ENCODE results near the gene AJM1. TPM values are rescaled to one million over a fixed set of nuclear protein-coding genes. Genes with fewer than 3 reads are reported as not detected.

AJM1 gene
- polyA plus RNA-seq, 3 donors, result 0.10 to 2.0 (median 0.18) TPM

- H3K9ac ChIP-seq (ENCODE audit: insufficient read depth, low read length, poor library complexity, severe bottlenecking), result no peak overlapping the region
- Mint-ChIP-seq H3K27ac (peak overlapping the region in 1 of 7 donors; percentile 65), H3K4me3 (no peak overlapping the region), H3K4me1 (peaks cover 11% of the 10 kb centered on the region), H3K9me3 (no peaks in the 10 kb centered on the region), H3K36me3 (peaks cover 29 to 38% of the 10 kb centered on the region in 2 donors), H3K27me3 (ENCODE audit: low read depth in 3 of 3) (no peaks in the 10 kb centered on the region)
- H2AFZ ChIP-seq (ENCODE audit: insufficient read depth, low read depth, low read length, poor library complexity, severe bottlenecking), result no peak overlapping the region
- no peaks in the 10 kb centered on the region for H3K9me3 ChIP-seq (replicated peaks in 1 of 2; ENCODE audit: control insufficient read depth in 1 of 2, insufficient read depth in 1 of 2, low read length in 2 of 2)
- H3K27me3 ChIP-seq (ENCODE audit: control insufficient read depth in 2 of 2, insufficient read depth in 2 of 2, low read length in 2 of 2), result no peaks in the 10 kb centered on the region
- no peak overlapping the region for H3K27ac ChIP-seq (ENCODE audit: low read depth in 1 of 2, low read length in 2 of 2)
- TF ChIP-seq CTCF (IDR thresholded peaks at IDR 0.05), result no peak
- H3K4me2 ChIP-seq (replicated peaks; ENCODE audit: extremely low read depth, low read length, poor library complexity, severe bottlenecking), result no peak overlapping the region
- peaks cover 40% of the 10 kb centered on the region for H4K20me1 ChIP-seq (ENCODE audit: insufficient read depth, low read length)
- 98% methylated on average over 6 of the region's 9 CpGs for WGBS (ENCODE audit: insufficient coverage)
- peaks cover 7 to 8% of the 10 kb centered on the region in 2 donors for H3K4me1 ChIP-seq (ENCODE audit: control insufficient read depth in 1 of 2, insufficient read depth in 2 of 2, low read length in 2 of 2)
- H3K79me2 ChIP-seq (ENCODE audit: insufficient read depth, low read length), result peaks cover 19% of the 10 kb centered on the region
- H3K36me3 ChIP-seq (replicated peaks in 1 of 2; ENCODE audit: control insufficient read depth in 1 of 2, insufficient read depth in 2 of 2, low read length in 2 of 2), result peaks cover 33 to 39% of the 10 kb centered on the region in 2 donors
- DNase-seq, result no peak
- H3K4me3 ChIP-seq (replicated peaks in 1 of 3; ENCODE audit: low read depth in 2 of 3, low read length in 3 of 3), result no peak overlapping the region
- intact Hi-C loops (cut with micrococcal nuclease), result no loop called here
Measured at GRCh38 chr9:136860529-136860928, 18.3 kb downstream of the AJM1 start.

GRCh38 chr9:136860933-136861873 is 18.9 kb downstream of the AJM1 start:
- H2AFZ ChIP-seq (ENCODE audit: insufficient read depth, low read depth, low read length, poor library complexity, severe bottlenecking), result no peak overlapping the region
- no peak overlapping the region for H3K27ac ChIP-seq (ENCODE audit: low read depth in 1 of 2, low read length in 2 of 2)
- H3K9me3 Mint-ChIP-seq, result no peaks in the 10 kb centered on the region
- H3K4me3 Mint-ChIP-seq, result no peak overlapping the region
- no peak overlapping the region for H3K4me3 ChIP-seq (replicated peaks in 1 of 3; ENCODE audit: low read depth in 2 of 3, low read length in 3 of 3)
- peaks cover 40% of the 10 kb centered on the region for H4K20me1 ChIP-seq (ENCODE audit: insufficient read depth, low read length)
- no peak overlapping the region for H3K4me2 ChIP-seq (replicated peaks; ENCODE audit: extremely low read depth, low read length, poor library complexity, severe bottlenecking)
- H3K4me1 Mint-ChIP-seq, result peaks cover 11% of the 10 kb centered on the region
- H3K79me2 ChIP-seq (ENCODE audit: insufficient read depth, low read length), result peaks cover 24% of the 10 kb centered on the region
- WGBS (ENCODE audit: insufficient coverage), result 96% methylated on average over 20 of the region's 22 CpGs
- peak overlapping the region in 1 of 7 donors; percentile 65 for H3K27ac Mint-ChIP-seq
- no peak overlapping the region for H3K9ac ChIP-seq (ENCODE audit: insufficient read depth, low read length, poor library complexity, severe bottlenecking)
- no peak for TF ChIP-seq CTCF (IDR thresholded peaks at IDR 0.05)
- H3K27me3 Mint-ChIP-seq (ENCODE audit: low read depth in 3 of 3), result no peaks in the 10 kb centered on the region
- peaks cover 33 to 39% of the 10 kb centered on the region in 2 donors for H3K36me3 ChIP-seq (replicated peaks in 1 of 2; ENCODE audit: control insufficient read depth in 1 of 2, insufficient read depth in 2 of 2, low read length in 2 of 2)
- peaks cover 29 to 38% of the 10 kb centered on the region in 2 donors for H3K36me3 Mint-ChIP-seq
- peaks cover 7 to 10% of the 10 kb centered on the region in 2 donors for H3K4me1 ChIP-seq (ENCODE audit: control insufficient read depth in 1 of 2, insufficient read depth in 2 of 2, low read length in 2 of 2)
- H3K27me3 ChIP-seq (ENCODE audit: control insufficient read depth in 2 of 2, insufficient read depth in 2 of 2, low read length in 2 of 2), result no peaks in the 10 kb centered on the region
- peak in 1 of 3 donors; percentile 2 for DNase-seq
- intact Hi-C loops (cut with micrococcal nuclease), result no loop called here
- H3K9me3 ChIP-seq (replicated peaks in 1 of 2; ENCODE audit: control insufficient read depth in 1 of 2, insufficient read depth in 1 of 2, low read length in 2 of 2), result no peaks in the 10 kb centered on the region
